ENCODE data around the gene MCMBP.

GRCh38 chr10:119865699-119866240, 6.9 kb downstream of the MCMBP start:
- TF ChIP-seq, protein P1, sequence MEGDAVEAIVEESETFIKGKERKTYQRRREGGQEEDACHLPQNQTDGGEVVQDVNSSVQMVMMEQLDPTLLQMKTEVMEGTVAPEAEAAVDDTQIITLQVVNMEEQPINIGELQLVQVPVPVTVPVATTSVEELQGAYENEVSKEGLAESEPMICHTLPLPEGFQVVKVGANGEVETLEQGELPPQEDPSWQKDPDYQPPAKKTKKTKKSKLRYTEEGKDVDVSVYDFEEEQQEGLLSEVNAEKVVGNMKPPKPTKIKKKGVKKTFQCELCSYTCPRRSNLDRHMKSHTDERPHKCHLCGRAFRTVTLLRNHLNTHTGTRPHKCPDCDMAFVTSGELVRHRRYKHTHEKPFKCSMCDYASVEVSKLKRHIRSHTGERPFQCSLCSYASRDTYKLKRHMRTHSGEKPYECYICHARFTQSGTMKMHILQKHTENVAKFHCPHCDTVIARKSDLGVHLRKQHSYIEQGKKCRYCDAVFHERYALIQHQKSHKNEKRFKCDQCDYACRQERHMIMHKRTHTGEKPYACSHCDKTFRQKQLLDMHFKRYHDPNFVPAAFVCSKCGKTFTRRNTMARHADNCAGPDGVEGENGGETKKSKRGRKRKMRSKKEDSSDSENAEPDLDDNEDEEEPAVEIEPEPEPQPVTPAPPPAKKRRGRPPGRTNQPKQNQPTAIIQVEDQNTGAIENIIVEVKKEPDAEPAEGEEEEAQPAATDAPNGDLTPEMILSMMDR (conservative IDR thresholded peaks at IDR 0.05 in 1 of 2, IDR thresholded peaks at IDR 0.05 in 1 of 2; ENCODE audit: low read depth in 1 of 2, low read length in 2 of 2): no peak
- no peak for TF ChIP-seq EZH2 (IDR thresholded peaks at IDR 0.05; ENCODE audit: low read length, missing control alignments)

Measured in fibroblast of lung (primary cell).